ENCODE measurements around the gene ACOT11.

ACOT11 gene

GRCh38 chr1:54585181-54586066, 37.4 kb downstream of the ACOT11 start:
- no peak for DNase-seq (ENCODE audit: low read depth)

GRCh38 chr1:54588377-54588776, 40.3 kb downstream of the ACOT11 start:
- no peak for DNase-seq (ENCODE audit: low read depth)

- no peak for DNase-seq (ENCODE audit: low read depth)
Observed at GRCh38 chr1:54591127-54591756, 43.2 kb downstream of the ACOT11 start.

GRCh38 chr1:54593571-54594160, 45.6 kb downstream of the ACOT11 start:
- no peak for DNase-seq (ENCODE audit: low read depth)

- no peak for DNase-seq (ENCODE audit: low read depth)
Observed at GRCh38 chr1:54594463-54594862, 46.4 kb downstream of the ACOT11 start.

GRCh38 chr1:54595956-54596498, 48.0 kb downstream of the ACOT11 start:
- no peak for DNase-seq (ENCODE audit: low read depth)

- no peak for DNase-seq (ENCODE audit: low read depth)
Observed at GRCh38 chr1:54596756-54597155, 48.7 kb downstream of the ACOT11 start.

- DNase-seq (ENCODE audit: low read depth), result no peak
Observed at GRCh38 chr1:54597455-54598030, 49.5 kb downstream of the ACOT11 start.

- no peak for DNase-seq (ENCODE audit: low read depth)
Observed at GRCh38 chr1:54599211-54599823, 51.3 kb downstream of the ACOT11 start.

GRCh38 chr1:54600947-54601721, 53.1 kb downstream of the ACOT11 start:
- no peak for DNase-seq (ENCODE audit: low read depth)

- DNase-seq (ENCODE audit: low read depth), result no peak
Observed at GRCh38 chr1:54601730-54602129, 53.7 kb downstream of the ACOT11 start.

- no peak for DNase-seq (ENCODE audit: low read depth)
Observed at GRCh38 chr1:54602554-54602953, 54.5 kb downstream of the ACOT11 start.

GRCh38 chr1:54603241-54603640, 55.2 kb downstream of the ACOT11 start:
- no peak for DNase-seq (ENCODE audit: low read depth)

GRCh38 chr1:54604051-54604450, 56.0 kb downstream of the ACOT11 start:
- no peak for DNase-seq (ENCODE audit: low read depth)

- peak; percentile 5 for DNase-seq (ENCODE audit: low read depth)
Observed at GRCh38 chr1:54604572-54605370, 56.7 kb downstream of the ACOT11 start.

GRCh38 chr1:54606096-54606989, 58.3 kb downstream of the ACOT11 start:
- DNase-seq (ENCODE audit: low read depth), result no peak

- no peak for DNase-seq (ENCODE audit: low read depth)
Observed at GRCh38 chr1:54606990-54607325, 58.9 kb downstream of the ACOT11 start.

- no peak for DNase-seq (ENCODE audit: low read depth)
Observed at GRCh38 chr1:54607821-54608565, 60.0 kb downstream of the ACOT11 start.

Data from activated T-cell treated with anti-CD3 and anti-CD28 coated beads for 48 hours (primary cell).